ENCODE results near the gene VPS9D1.

VPS9D1 gene

GRCh38 chr16:89733322-89733721, 12.6 kb upstream of the VPS9D1 start:
- no peak overlapping the region for H3K4me3 ChIP-seq (ENCODE audit: low read depth, low read length)
- DNase-seq (ENCODE audit: low read depth) = no peak
- TF ChIP-seq CTCF (IDR thresholded peaks at IDR 0.05; ENCODE audit: low read depth, low read length, missing control alignments) = no peak

GRCh38 chr16:89732918-89733242, 12.2 kb upstream of the VPS9D1 start:
- no peak overlapping the region for H3K4me3 ChIP-seq (ENCODE audit: low read depth, low read length)
- no peak for DNase-seq (ENCODE audit: low read depth)
- TF ChIP-seq CTCF (IDR thresholded peaks at IDR 0.05; ENCODE audit: low read depth, low read length, missing control alignments) = no peak

DNA sequence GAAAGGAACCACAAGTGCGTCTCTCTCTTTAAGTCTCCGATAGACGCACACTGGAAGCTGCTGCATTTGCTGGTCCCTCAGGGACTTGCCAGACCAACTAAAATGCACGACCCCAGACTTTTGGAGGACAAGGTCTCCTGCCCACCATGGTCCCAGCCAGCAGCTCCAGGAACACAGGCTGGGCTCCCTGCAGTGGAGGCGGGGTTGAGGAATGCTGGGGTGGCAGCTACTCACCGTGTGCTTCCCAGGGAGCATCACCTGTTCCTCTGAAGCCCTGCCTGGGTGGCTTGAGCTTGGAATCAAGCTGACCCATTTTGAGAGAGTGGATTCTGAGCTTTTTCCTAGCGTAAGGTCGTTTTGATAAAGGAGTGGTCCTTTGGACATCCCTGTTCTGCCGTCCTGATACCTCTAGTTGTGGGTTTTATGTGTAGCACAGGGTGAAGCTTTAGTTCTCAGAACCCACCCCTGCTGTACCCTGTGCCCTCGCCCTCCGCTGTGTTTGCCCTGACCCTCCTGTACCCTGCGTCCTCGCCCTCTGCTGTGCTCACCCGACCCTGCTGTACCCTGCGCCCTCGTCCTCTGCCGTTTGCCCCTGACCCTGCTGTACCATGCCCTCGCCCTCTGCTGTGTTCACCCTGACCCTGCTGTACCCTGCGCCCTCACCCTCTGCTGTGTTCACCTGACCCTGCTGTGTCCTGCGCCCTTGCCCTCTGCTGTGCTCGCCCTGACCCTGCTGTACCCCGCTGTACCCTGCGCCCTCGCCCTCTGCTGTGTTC, 11.6 kb upstream of the VPS9D1 start:
- no peak overlapping the region for H3K4me3 ChIP-seq (ENCODE audit: low read depth, low read length)
- TF ChIP-seq CTCF (IDR thresholded peaks at IDR 0.05; ENCODE audit: low read depth, low read length, missing control alignments) = no peak
- DNase-seq (ENCODE audit: low read depth) = no peak

- DNase-seq (ENCODE audit: low read depth) = no peak
- H3K4me3 ChIP-seq (ENCODE audit: low read depth, low read length) = no peak overlapping the region
- TF ChIP-seq CTCF (IDR thresholded peaks at IDR 0.05; ENCODE audit: low read depth, low read length, missing control alignments) = no peak
Measured at GRCh38 chr16:89730610-89731234, 10.0 kb upstream of the VPS9D1 start.

DNA sequence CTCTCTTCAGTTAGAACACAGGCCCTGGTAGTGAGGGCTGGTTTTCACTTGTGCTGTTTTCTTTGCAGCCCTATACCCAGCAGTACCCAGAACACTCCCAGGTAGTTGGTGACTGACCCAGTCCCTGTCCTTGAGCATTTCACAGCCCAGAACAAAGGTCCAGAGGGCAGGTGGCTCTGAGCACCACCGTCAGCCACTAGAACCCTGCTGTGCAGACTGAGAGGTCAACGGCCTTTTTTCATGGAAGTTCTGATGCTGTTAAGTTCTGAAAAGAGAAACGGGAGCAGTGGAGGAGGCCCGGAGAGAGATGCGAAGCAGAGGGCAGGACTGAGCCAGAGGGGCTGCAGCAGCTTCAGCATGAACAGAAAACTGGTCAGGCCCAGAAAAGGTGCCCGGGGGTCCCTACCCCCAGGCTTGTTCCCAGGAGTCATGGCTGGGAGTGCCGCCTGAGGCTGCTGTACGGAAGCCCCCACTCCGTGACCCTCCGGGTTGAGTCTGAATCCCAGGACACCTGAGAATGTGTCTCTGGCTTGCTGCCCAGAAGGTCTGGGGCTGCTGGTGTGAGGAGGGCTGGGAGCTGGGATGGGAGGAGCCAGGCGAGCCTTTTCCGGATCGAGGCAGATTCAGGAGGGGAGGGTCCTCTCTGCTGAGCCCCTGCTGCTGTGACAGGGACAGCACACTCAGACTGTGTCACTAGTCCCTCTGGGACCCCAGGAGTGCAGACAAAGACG, 9.3 kb upstream of the VPS9D1 start:
- TF ChIP-seq CTCF (IDR thresholded peaks at IDR 0.05; ENCODE audit: low read depth, low read length, missing control alignments) = no peak
- H3K4me3 ChIP-seq (ENCODE audit: low read depth, low read length) = no peak overlapping the region
- no peak for DNase-seq (ENCODE audit: low read depth)

GRCh38 chr16:89729293-89729692, 8.6 kb upstream of the VPS9D1 start:
- TF ChIP-seq CTCF (IDR thresholded peaks at IDR 0.05; ENCODE audit: low read depth, low read length, missing control alignments) = no peak
- H3K4me3 ChIP-seq (ENCODE audit: low read depth, low read length) = no peak overlapping the region
- DNase-seq (ENCODE audit: low read depth) = no peak
